IgD-negative memory B cell (primary cell): ENCODE results near the gene KERA. TPM values are rescaled to one million over a fixed set of nuclear protein-coding genes. Genes with fewer than 3 reads are reported as not detected.
A peak's percentile ranks its signal among the peaks of the same experiment; 100 is the strongest.

ENCODE experiments used
- H3K27ac Mint-ChIP-seq, 3 donors: one replicate each; pipeline ENCODE4 v1.8.0; 2020 to 2022; ENCODE audit warnings: mild to moderate bottlenecking in 3 of 3, mixed read lengths in 3 of 3, moderate library complexity in 1 of 3
- H3K27me3 Mint-ChIP-seq: one replicate; pipeline ENCODE4 v1.8.0; 2021; ENCODE audit warnings: mixed read lengths
- H3K36me3 Mint-ChIP-seq: one replicate; pipeline ENCODE4 v1.8.0; 2020; ENCODE audit warnings: mild to moderate bottlenecking, mixed read lengths
- H3K4me1 Mint-ChIP-seq, 3 donors: one replicate each; pipeline ENCODE4 v1.8.0; 2020 to 2022; ENCODE audit warnings: mixed read lengths in 3 of 3, mild to moderate bottlenecking in 1 of 3
- H3K4me3 Mint-ChIP-seq, 4 donors: one replicate each; pipeline ENCODE4 v1.8.0; 2020 to 2022; ENCODE audit warnings: mild to moderate bottlenecking in 4 of 4, mixed read lengths in 4 of 4, moderate library complexity in 3 of 4
- H3K9me3 Mint-ChIP-seq, 3 donors: one replicate each; pipeline ENCODE4 v1.8.0; 2020 to 2021; ENCODE audit warnings: mixed read lengths in 3 of 3, mild to moderate bottlenecking in 1 of 3
- polyA plus RNA-seq: library from polyadenylated mRNA; unstranded; fragments of 300-500 nt; fragmentation: Illumina TruSeq; gene quantifications from one replicate; pipeline ENCODE4 v1.2.3, GENCODE V29; 2021

KERA gene
- polyA plus RNA-seq, 1 donor from 2014 or later = not detected

GRCh38 chr12:91004872-91005271 is 53.0 kb downstream of the KERA start, which contains the start of gene EPYC:
Gene EPYC (minus strand): TSS chr12:91004972. CDS start chr12:91002565, 2,407 bp downstream.
- Mint-ChIP-seq H3K27me3 (no peaks in the 10 kb centered on the region), H3K36me3 (no peaks in the 10 kb centered on the region), H3K27ac (peak within 1 kb of the TSS in 1 of 3 donors; percentile 28), H3K4me3 (no peak within 1 kb of the TSS), H3K4me1 (peaks cover 0 to 3% (median 2%) of the 10 kb centered on the region in 3 donors), H3K9me3 (no peaks in the 10 kb centered on the region)

- no peaks in the 10 kb centered on the region for H3K36me3 Mint-ChIP-seq
- H3K4me3 Mint-ChIP-seq = no peak overlapping the region
- no peaks in the 10 kb centered on the region for H3K9me3 Mint-ChIP-seq
- no peak overlapping the region for H3K27ac Mint-ChIP-seq
- peaks cover 0 to 3% (median 2%) of the 10 kb centered on the region in 3 donors for H3K4me1 Mint-ChIP-seq
- no peaks in the 10 kb centered on the region for H3K27me3 Mint-ChIP-seq
These were observed 54.1 kb downstream of the KERA start for GRCh38 chr12:91003737-91004136.

- H3K4me3 Mint-ChIP-seq = no peak overlapping the region
- no peaks in the 10 kb centered on the region for H3K4me1 Mint-ChIP-seq
- no peaks in the 10 kb centered on the region for H3K27me3 Mint-ChIP-seq
- H3K27ac Mint-ChIP-seq = no peak overlapping the region
- no peaks in the 10 kb centered on the region for H3K36me3 Mint-ChIP-seq
- H3K9me3 Mint-ChIP-seq = no peaks in the 10 kb centered on the region
These were observed 56.5 kb downstream of the KERA start for GRCh38 chr12:91001306-91001705.

Other genes starting within 250 kb of the KERA start
- not detected for gene CCER1, start 102.8 kb downstream of the KERA start, polyA plus RNA-seq
- gene EPYC, start 53.1 kb downstream of the KERA start, polyA plus RNA-seq = not detected
- not detected for gene LUM, start 53.5 kb upstream of the KERA start, polyA plus RNA-seq
- not detected for gene DCN, start 124.8 kb upstream of the KERA start, polyA plus RNA-seq